Trophoblast cell (in vitro differentiated cells and primary cell): ENCODE data around the gene TLE1.
"Not testable (repeated sequence)": the region's sequence is repeated elsewhere in the genome, so short reads cannot be mapped to it uniquely, and the experiment has no call there.

ENCODE experiments used
- DNase-seq, 2 donors: peaks; one replicate each; pipeline ENCODE4 v3.0.0-alpha.2; 2016
- H2AFZ ChIP-seq: 2 replicates; pipeline ENCODE4 v1.6.1; 2013; ENCODE audit warnings: low read length, moderate library complexity, mild to moderate bottlenecking; ENCODE audit not compliant: insufficient read depth, poor library complexity
- H2AK5ac ChIP-seq: 2 replicates; pipeline ENCODE4 v1.6.1; 2013; ENCODE audit warnings: mild to moderate bottlenecking, low read length
- H2BK120ac ChIP-seq: 2 replicates; pipeline ENCODE4 v1.6.1; 2013; ENCODE audit warnings: low read length, mild to moderate bottlenecking, moderate library complexity; ENCODE audit not compliant: insufficient read depth, poor library complexity
- H2BK12ac ChIP-seq: 2 replicates; pipeline ENCODE4 v1.6.1; 2013; ENCODE audit warnings: mild to moderate bottlenecking, low read length, moderate library complexity
- H2BK5ac ChIP-seq: 2 replicates; pipeline ENCODE4 v1.6.1; 2013; ENCODE audit warnings: low read length, low read depth, moderate library complexity, mild to moderate bottlenecking; ENCODE audit not compliant: poor library complexity
- H3K14ac ChIP-seq: 2 replicates; pipeline ENCODE4 v1.6.1; 2013; ENCODE audit warnings: mild to moderate bottlenecking, low read length
- H3K18ac ChIP-seq: 2 replicates; pipeline ENCODE4 v1.6.1; 2013; ENCODE audit warnings: mild to moderate bottlenecking, low read length
- H3K23ac ChIP-seq: 2 replicates; pipeline ENCODE4 v1.6.1; 2013; ENCODE audit warnings: low read length
- H3K27ac ChIP-seq: 2 replicates; pipeline ENCODE4 v1.5.1; 2013; ENCODE audit warnings: low read depth, mild to moderate bottlenecking, inconsistent platforms, low read length, moderate library complexity
- H3K27me3 ChIP-seq: 2 replicates; pipeline ENCODE4 v1.6.1; 2013; ENCODE audit warnings: inconsistent platforms, mild to moderate bottlenecking, low read length, moderate library complexity; ENCODE audit not compliant: insufficient read depth
- H3K36me3 ChIP-seq, 2 experiments: 1 replicate in 1 of 2; 2 replicates in 1 of 2; pipeline ENCODE4 v1.6.1; 2013; ENCODE audit warnings: low read length in 2 of 2, mild to moderate bottlenecking in 2 of 2, moderate library complexity in 1 of 2; ENCODE audit not compliant: insufficient read depth in 2 of 2, control insufficient read depth in 1 of 2
- H3K4ac ChIP-seq: 2 replicates; pipeline ENCODE4 v1.6.1; 2013; ENCODE audit warnings: low read depth, mild to moderate bottlenecking, low read length, moderate library complexity
- H3K4me1 ChIP-seq, 2 experiments: 1 replicate in 1 of 2; 2 replicates in 1 of 2; pipeline ENCODE4 v1.6.1; 2013; ENCODE audit warnings: low read length in 2 of 2, mild to moderate bottlenecking in 2 of 2, moderate library complexity in 1 of 2; ENCODE audit not compliant: insufficient read depth in 2 of 2, control insufficient read depth in 1 of 2
- H3K4me2 ChIP-seq: 2 replicates; pipeline ENCODE4 v1.6.1; 2013; ENCODE audit warnings: inconsistent platforms, mild to moderate bottlenecking, low read length, moderate library complexity
- H3K4me3 ChIP-seq: 2 replicates; pipeline ENCODE4 v1.5.1; 2013; ENCODE audit warnings: mild to moderate bottlenecking, low read depth, low read length, inconsistent platforms
- H3K79me1 ChIP-seq: one replicate; pipeline ENCODE4 v1.6.1; 2013; ENCODE audit warnings: low read length
- H3K79me2 ChIP-seq: 2 replicates; pipeline ENCODE4 v1.6.1; 2013; ENCODE audit warnings: low read length, mild to moderate bottlenecking; ENCODE audit not compliant: control insufficient read depth, insufficient read depth, poor library complexity
- H3K9ac ChIP-seq: 2 replicates; pipeline ENCODE4 v1.6.1; 2013; ENCODE audit warnings: mild to moderate bottlenecking, low read length
- H3K9me3 ChIP-seq: 2 replicates; pipeline ENCODE4 v1.6.1; 2013; ENCODE audit warnings: low read depth, mild to moderate bottlenecking, control low read depth, inconsistent platforms, low read length; ENCODE audit not compliant: insufficient read depth
- H4K12ac ChIP-seq: 2 replicates; pipeline ENCODE4 v1.6.1; 2013; ENCODE audit warnings: low read depth, mild to moderate bottlenecking, low read length, moderate library complexity
- H4K8ac ChIP-seq: 2 replicates; pipeline ENCODE4 v1.6.1; 2013; ENCODE audit warnings: low read depth, mild to moderate bottlenecking, low read length, moderate library complexity
- H4K91ac ChIP-seq: one replicate; pipeline ENCODE4 v1.6.1; 2013; ENCODE audit warnings: low read depth, mild to moderate bottlenecking, low read length, moderate library complexity
- WGBS: extraction: QIAGEN DNeasy Blood & Tissue Kit; methylation state at CpG from one replicate; pipeline ENCODE4 v1.1.7; 2013; ENCODE audit warnings: missing lambda C conversion rate; ENCODE audit not compliant: insufficient read length, insufficient coverage; ENCODE audit errors: extremely low coverage; 5-methylcytosine and 5-hydroxymethylcytosine counted together

Gene TLE1

DNA sequence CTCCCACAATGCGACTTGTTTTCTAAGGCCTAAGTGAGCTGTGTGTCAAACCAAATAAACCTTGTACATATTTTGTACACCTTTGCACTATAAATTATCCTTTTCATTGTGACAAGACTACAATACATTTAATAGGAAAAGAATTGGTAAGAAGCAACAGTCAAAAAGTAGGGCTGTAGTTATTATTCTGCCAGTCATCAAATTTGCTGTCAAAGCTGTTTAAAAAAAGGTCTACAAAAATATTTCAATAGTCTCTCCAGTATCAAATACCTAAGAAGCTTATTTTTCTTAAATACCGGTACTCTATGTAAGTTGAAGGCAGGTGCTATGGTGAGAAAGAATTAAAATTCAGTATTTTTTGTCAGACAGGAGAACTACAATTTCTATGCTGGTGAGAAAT, 40.5 kb downstream of the TLE1 start:
- no peak for DNase-seq
- Histone ChIP-seq H3K9me3 (no peaks in the 10 kb centered on the region), H3K79me2 (no peaks in the 10 kb centered on the region), H2AFZ (no peak overlapping the region), H3K4me1 (no peaks in the 10 kb centered on the region), H3K9ac (no peak overlapping the region), H3K27me3 (no peaks in the 10 kb centered on the region), H3K4ac (no peak overlapping the region), H4K12ac (no peak overlapping the region), H4K8ac (no peak overlapping the region), H3K18ac (no peak overlapping the region), H3K4me2 (no peak overlapping the region), H2BK12ac (no peak overlapping the region), H4K91ac (no peak overlapping the region), H2BK5ac (no peak overlapping the region), H3K4me3 (no peak overlapping the region), H3K14ac (no peak overlapping the region), H3K27ac (no peak overlapping the region), H2AK5ac (no peak overlapping the region), H2BK120ac (no peak overlapping the region), H3K36me3 (peaks cover 3 to 5% of the 10 kb centered on the region in 2 experiments), H3K79me1 (no peaks in the 10 kb centered on the region), H3K23ac (no peak overlapping the region)
- no CpG with 5 or more reads among the region's 2 CpGs for WGBS

DNA sequence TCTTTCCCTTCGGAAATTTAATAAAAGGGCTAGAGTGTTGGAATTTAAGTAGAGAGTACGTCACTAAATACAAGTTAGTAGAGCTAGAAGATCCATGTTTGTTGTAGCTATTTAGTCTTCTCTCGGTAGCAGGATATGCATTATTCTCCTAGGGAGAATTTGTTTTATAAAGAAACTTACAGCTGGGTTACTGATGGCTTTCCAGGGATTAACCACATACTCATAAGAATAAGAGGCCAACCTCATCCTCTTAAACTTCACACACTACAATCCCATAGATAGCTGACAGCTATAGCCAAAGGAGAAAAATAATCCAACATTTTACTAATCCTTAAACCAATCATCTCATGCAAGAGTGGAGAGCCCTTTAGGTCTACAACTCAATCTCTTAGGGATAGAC, 43.0 kb downstream of the TLE1 start:
- H4K91ac ChIP-seq = no peak overlapping the region
- H3K4me1 ChIP-seq = no peaks in the 10 kb centered on the region
- H3K4ac ChIP-seq = no peak overlapping the region
- no peak overlapping the region for H3K23ac ChIP-seq
- H2AFZ ChIP-seq = no peak overlapping the region
- no peak overlapping the region for H3K4me2 ChIP-seq
- H3K27ac ChIP-seq = no peak overlapping the region
- H2BK5ac ChIP-seq = no peak overlapping the region
- H2AK5ac ChIP-seq = no peak overlapping the region
- H3K9me3 ChIP-seq = no peaks in the 10 kb centered on the region
- H3K9ac ChIP-seq = no peak overlapping the region
- no peak overlapping the region for H2BK120ac ChIP-seq
- peaks cover 3 to 6% of the 10 kb centered on the region in 2 experiments for H3K36me3 ChIP-seq
- no peak overlapping the region for H2BK12ac ChIP-seq
- no peaks in the 10 kb centered on the region for H3K79me2 ChIP-seq
- H3K18ac ChIP-seq = no peak overlapping the region
- no peak overlapping the region for H3K14ac ChIP-seq
- no peaks in the 10 kb centered on the region for H3K27me3 ChIP-seq
- no peak overlapping the region for H4K8ac ChIP-seq
- no peak overlapping the region for H4K12ac ChIP-seq
- no peaks in the 10 kb centered on the region for H3K79me1 ChIP-seq
- WGBS = no CpG with 5 or more reads among the region's 3 CpGs
- DNase-seq = no peak
- no peak overlapping the region for H3K4me3 ChIP-seq

DNA sequence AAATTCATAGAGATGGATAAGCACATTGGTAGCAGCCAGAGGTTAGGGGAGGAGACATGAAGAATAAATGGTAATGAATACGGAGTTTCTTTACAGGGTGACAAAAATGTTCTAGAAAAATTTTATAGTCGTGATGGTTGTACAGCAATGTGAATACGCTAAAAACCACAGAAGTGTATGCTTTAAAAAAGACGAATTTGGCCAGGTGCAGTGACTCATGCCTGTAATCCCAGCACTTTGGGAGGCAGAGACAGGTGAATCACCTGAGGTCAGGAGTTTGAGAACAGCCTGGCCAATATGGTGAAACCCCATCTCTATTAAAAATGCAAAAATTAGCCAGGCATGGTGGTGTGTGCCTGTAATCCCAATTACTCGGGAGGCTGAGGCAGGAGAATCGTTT, 44.8 kb downstream of the TLE1 start:
- not testable (repeated sequence) for H3K23ac ChIP-seq, H3K27ac ChIP-seq, H3K9ac ChIP-seq, H2BK12ac ChIP-seq, H3K18ac ChIP-seq, H3K4me3 ChIP-seq, H3K79me2 ChIP-seq, H3K4ac ChIP-seq, H2BK5ac ChIP-seq, H3K79me1 ChIP-seq, H4K91ac ChIP-seq, H3K4me2 ChIP-seq, H3K36me3 ChIP-seq, H2AK5ac ChIP-seq, DNase-seq, H4K12ac ChIP-seq, H2BK120ac ChIP-seq, H4K8ac ChIP-seq, H3K27me3 ChIP-seq, H3K4me1 ChIP-seq, H3K9me3 ChIP-seq, H2AFZ ChIP-seq, H3K14ac ChIP-seq
- 100% methylated on average over 2 of the region's 6 CpGs for WGBS

DNA sequence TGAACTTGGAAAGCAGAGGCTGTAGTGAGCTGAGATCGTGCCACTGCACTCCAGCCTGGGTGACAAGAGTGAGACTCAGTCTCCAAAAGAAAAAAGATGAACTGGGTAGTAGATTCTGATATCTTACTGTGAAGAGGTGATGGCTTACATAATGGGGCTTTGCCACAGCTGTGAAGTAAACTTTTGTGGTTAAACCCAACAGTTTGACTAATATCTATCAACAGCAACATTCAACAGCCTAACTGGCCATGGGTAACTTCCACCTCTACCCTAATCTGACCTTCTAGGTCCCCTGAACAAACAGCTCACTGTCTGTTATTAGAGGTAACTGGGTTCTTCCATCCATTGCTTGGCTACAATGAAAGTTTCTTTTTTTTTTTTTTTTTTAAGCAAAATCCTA, 52.1 kb downstream of the TLE1 start:
- Histone ChIP-seq H3K36me3 (peaks cover 9 to 10% of the 10 kb centered on the region in 2 experiments), H3K79me1 (no peaks in the 10 kb centered on the region), H2AK5ac (no peak overlapping the region), H3K9me3 (no peaks in the 10 kb centered on the region), H3K4me1 (peaks cover 5 to 9% of the 10 kb centered on the region in 2 experiments), H3K4me2 (no peak overlapping the region), H4K8ac (no peak overlapping the region), H2BK12ac (no peak overlapping the region), H3K79me2 (no peaks in the 10 kb centered on the region), H3K27me3 (no peaks in the 10 kb centered on the region), H3K27ac (no peak overlapping the region), H3K18ac (no peak overlapping the region), H3K23ac (no peak overlapping the region), H4K12ac (no peak overlapping the region), H2BK5ac (no peak overlapping the region), H3K9ac (no peak overlapping the region), H3K14ac (no peak overlapping the region), H2AFZ (no peak overlapping the region), H2BK120ac (no peak overlapping the region), H3K4me3 (no peak overlapping the region), H3K4ac (no peak overlapping the region), H4K91ac (no peak overlapping the region)
- WGBS = no CpG with 5 or more reads among the region's 1 CpG
- no peak for DNase-seq
